A549 (cell line): ENCODE measurements around the gene CORO2B. TPM values are rescaled to one million over a fixed set of nuclear protein-coding genes. Genes with fewer than 3 reads are reported as not detected.

Source experiments
- ATAC-seq, 2 experiments: fragments of 200-7000 bp in 1 of 2; fragments of >200 bp in 1 of 2; cut with Nextera tagmentation in 1 of 2; cut with Tn5 transposase in 1 of 2; 3 replicates each; pipeline versions ENCODE4 v1.8.0 to v1.9.1; 2018 to 2020; ENCODE audit warnings: mild to moderate bottlenecking in 1 of 2, moderate library complexity in 1 of 2
- CTCF ChIA-PET: fragments of 300-600 bp; sonication (Branson Sonifier 250); formaldehyde crosslinking; extraction: SDS; loops from one replicate; lab custom pipeline; 2021; ENCODE audit warnings: antibody characterized with exemption, inconsistent platforms; lab: Yijun Ruan, JAX
- POLR2A ChIA-PET: fragments of 350-600 bp; formaldehyde crosslinking; extraction: SDS; loops from one replicate; lab custom pipeline; 2021; ENCODE audit warnings: antibody characterized with exemption, inconsistent platforms; lab: Yijun Ruan, JAX
- DNase-seq, 2 experiments: peaks; one replicate each; pipeline versions ENCODE4 v3.0.0 to v3.0.0-alpha.2; 2011 to 2016; ENCODE audit warnings: low read depth in 1 of 2, low spot score in 1 of 2
- FAIRE-seq: peaks from 2 replicates; lab custom pipeline; 2011; peaks lifted over from hg19 to GRCh38; lab: Jason Lieb, UNC
- H3K27ac ChIP-seq, 2 experiments: fragments of >200 bp; sonication (Bioruptor Twin); formaldehyde crosslinking; 3 replicates each; pipeline ENCODE4 v1.5.1; 2016 to 2017
- H3K4me1 ChIP-seq: fragments of >200 bp; sonication (Bioruptor Twin); formaldehyde crosslinking; 3 replicates; pipeline ENCODE4 v1.6.1; 2016
- H3K4me2 ChIP-seq: fragments of >200 bp; sonication (Bioruptor Twin); formaldehyde crosslinking; 3 replicates; pipeline ENCODE4 v1.6.1; 2016
- H3K4me3 ChIP-seq: fragments of >200 bp; sonication (Bioruptor Twin); formaldehyde crosslinking; 3 replicates; pipeline ENCODE4 v1.5.1; 2016
- H3K9me3 ChIP-seq: fragments of >200 bp; sonication (Bioruptor Twin); formaldehyde crosslinking; 3 replicates; pipeline ENCODE4 v1.6.1; 2016
- ATOH8 ChIP-seq: fragments of 250-450 bp; sonication (Bioruptor Pico); IDR thresholded peaks from 2 replicates; pipeline ENCODE4 v1.5.0; 2020; ENCODE audit warnings: low read depth, mild to moderate bottlenecking, moderate library complexity
- BHLHE40 ChIP-seq: IDR thresholded peaks from 2 replicates; pipeline ENCODE4 v1.6.1; 2012; ENCODE audit warnings: low read depth, low read length, inconsistent platforms
- CBX2 ChIP-seq: fragments of 200-600 bp; sonication (generic); IDR thresholded peaks from 2 replicates; pipeline ENCODE4 v1.6.1; 2016; ENCODE audit warnings: low read depth, mild to moderate bottlenecking, borderline replicate concordance
- CHD4 ChIP-seq: fragments of 200-600 bp; sonication (generic); IDR thresholded peaks from 2 replicates; pipeline ENCODE4 v1.6.1; 2016; ENCODE audit warnings: antibody characterized with exemption, mild to moderate bottlenecking, borderline replicate concordance
- E2F6 ChIP-seq: IDR thresholded peaks from 2 replicates; pipeline ENCODE4 v1.6.1; 2012; ENCODE audit warnings: low read depth, borderline replicate concordance
- EHF ChIP-seq: fragments of 250-450 bp; sonication (Bioruptor Pico); IDR thresholded peaks from 2 replicates; pipeline ENCODE4 v1.5.0; 2020; ENCODE audit warnings: mild to moderate bottlenecking
- EHMT2 ChIP-seq: fragments of 200-600 bp; sonication (generic); IDR thresholded peaks from 2 replicates; pipeline ENCODE4 v1.6.1; 2016; ENCODE audit warnings: antibody characterized with exemption, low read depth, mild to moderate bottlenecking, moderate library complexity
- ESRRA ChIP-seq: fragments of 150-350 bp; IDR thresholded peaks from 2 replicates; pipeline ENCODE4 v1.6.1; 2014; ENCODE audit warnings: mild to moderate bottlenecking, low read length, borderline replicate concordance
- FOSL2 ChIP-seq, 2 experiments: fragments of 450-650 bp in 1 of 2; fragments of >200 bp in 1 of 2; sonication (Bioruptor Twin) in 1 of 2; formaldehyde crosslinking; IDR thresholded peaks; 2 replicates each; pipeline versions ENCODE4 v1.5.0 to v1.6.1; 2016 to 2020; ENCODE audit warnings: mild to moderate bottlenecking in 1 of 2, moderate library complexity in 1 of 2
- FOXS1 ChIP-seq: fragments of 250-450 bp; sonication (Bioruptor Pico); IDR thresholded peaks from 2 replicates; pipeline ENCODE4 v1.5.0; 2020; ENCODE audit warnings: mild to moderate bottlenecking, moderate library complexity
- HEYL ChIP-seq: fragments of 250-450 bp; sonication (Bioruptor Pico); IDR thresholded peaks from 2 replicates; pipeline ENCODE4 v1.8.0; 2021; ENCODE audit warnings: mild to moderate bottlenecking, moderate library complexity
- JUN ChIP-seq, 2 experiments: fragments of >200 bp; sonication (Bioruptor Twin); formaldehyde crosslinking; IDR thresholded peaks; 2 replicates in 1 of 2; 3 replicates in 1 of 2; pipeline ENCODE4 v1.6.1; 2016 to 2017
- JUNB ChIP-seq: fragments of >200 bp; sonication (Bioruptor Twin); formaldehyde crosslinking; IDR thresholded peaks from 2 replicates; pipeline ENCODE4 v1.6.1; 2016
- MAX ChIP-seq: IDR thresholded peaks from 2 replicates; pipeline ENCODE4 v1.6.1; 2012
- MAZ ChIP-seq: fragments of 150-350 bp; IDR thresholded peaks from 2 replicates; pipeline ENCODE4 v1.6.1; 2014; ENCODE audit warnings: antibody characterized with exemption, low read depth, low read length, borderline replicate concordance
- NPAS2 ChIP-seq: fragments of 250-450 bp; sonication (Bioruptor Pico); IDR thresholded peaks from 2 replicates; pipeline ENCODE4 v1.8.0; 2022; ENCODE audit warnings: mild to moderate bottlenecking, moderate library complexity, borderline replicate concordance
- NR3C1 ChIP-seq: fragments of >200 bp; sonication (Bioruptor Twin); formaldehyde crosslinking; IDR thresholded peaks from 3 replicates; pipeline ENCODE4 v1.6.1; 2017
- POLR2AphosphoS2 ChIP-seq: conservative IDR thresholded peaks from 2 replicates; pipeline ENCODE4 v1.6.1; 2012; ENCODE audit warnings: low read length, improper control_type of control experiment, inconsistent platforms
- RAD21 ChIP-seq, 2 experiments: fragments of >200 bp in 1 of 2; sonication (Bioruptor Twin) in 1 of 2; formaldehyde crosslinking in 1 of 2; IDR thresholded peaks in 1 of 2; conservative IDR thresholded peaks in 1 of 2; 2 replicates in 1 of 2; 3 replicates in 1 of 2; pipeline ENCODE4 v1.6.1; 2012 to 2018; ENCODE audit warnings: inconsistent platforms in 1 of 2
- REST ChIP-seq: fragments of 200-600 bp; sonication (generic); IDR thresholded peaks from 2 replicates; pipeline ENCODE4 v1.6.1; 2016; ENCODE audit warnings: antibody characterized with exemption, mild to moderate bottlenecking, moderate library complexity
- RFX5 ChIP-seq: fragments of 450-650 bp; IDR thresholded peaks from 2 replicates; pipeline ENCODE4 v1.7.1; 2014; ENCODE audit warnings: antibody characterized with exemption, mild to moderate bottlenecking, moderate library complexity
- SMC3 ChIP-seq: fragments of >200 bp; sonication (Bioruptor Twin); formaldehyde crosslinking; IDR thresholded peaks from 3 replicates; pipeline ENCODE4 v1.6.1; 2018; ENCODE audit warnings: inconsistent platforms
- SREBF2 ChIP-seq: fragments of 450-650 bp; IDR thresholded peaks from 2 replicates; pipeline ENCODE4 v1.6.1; 2014; ENCODE audit warnings: mild to moderate bottlenecking, moderate library complexity
- ZSCAN20 ChIP-seq: fragments of 250-450 bp; sonication (Bioruptor Pico); IDR thresholded peaks from 2 replicates; pipeline ENCODE4 v1.8.0; 2022; ENCODE audit warnings: mild to moderate bottlenecking, moderate library complexity
- WGBS: methylation state at CpG from one replicate; pipeline ENCODE4 v1.1.6; 2017; ENCODE audit errors: missing lambda C conversion rate; 5-methylcytosine and 5-hydroxymethylcytosine counted together
- polyA plus RNA-seq, 4 experiments: library from polyadenylated mRNA; depleted of rRNA in 3 of 4; stranded (reverse); fragments of >200 nt; fragmentation: RNase III in 1 of 4; extraction: RNeasy Plus Mini Kit Qiagen cat#74134 plus additional on column Dnase treatment in 1 of 4; gene quantifications; 2 replicates in 3 of 4; 3 replicates in 1 of 4; pipeline ENCODE4 v1.2.3, GENCODE V29; 2011 to 2017

CORO2B gene
- polyA plus RNA-seq, 2 of the 4 experiments (the other 2 are of a cell fraction), result 2.0 to 2.3 TPM

- TF ChIP-seq REST (no peak), BHLHE40 (no peak), EHF (CRISPR knock-in tag) (no peak), SMC3 (no peak), FOSL2 (IDR thresholded peaks at IDR 0.05) (no peak), FOSL2 (CRISPR knock-in tag; IDR thresholded peaks at IDR 0.05) (no peak), CBX2 (no peak), RAD21 (conservative IDR thresholded peaks at IDR 0.05 in 1 of 2, IDR thresholded peaks at IDR 0.05 in 1 of 2) (no peak), FOXS1 (CRISPR knock-in tag) (no peak), JUN (IDR thresholded peaks at IDR 0.05) (no peak), SREBF2 (no peak), ATOH8 (no peak), MAX (no peak)
Measured at GRCh38 chr15:68634531-68634930, 55.7 kb downstream of the CORO2B start (continued).

- Histone ChIP-seq H3K4me3 (no peak overlapping the region), H3K4me1 (no peaks in the 10 kb centered on the region), H3K4me2 (no peak overlapping the region), H3K27ac (no peak overlapping the region), H3K9me3 (no peaks in the 10 kb centered on the region)
- DNase-seq (no peak), FAIRE-seq (no peak), ATAC-seq (no peak)
- WGBS, result 85% methylated on average over 2 of the region's 2 CpGs
- ChIA-PET CTCF (interaction anchor here (1.1 to 7.6 kb wide), 8 partner anchors 10 to 85 kb away, joined by 3 to 66 read pairs (median 9); no protein-coding TSS in a partner anchor), POLR2A (no interaction called here)
- TF ChIP-seq JUNB (no peak), ZSCAN20 (CRISPR knock-in tag) (no peak), POLR2AphosphoS2 (no peak)
Measured at GRCh38 chr15:68635141-68635540, 56.3 kb downstream of the CORO2B start.

- ChIA-PET POLR2A (no interaction called here), CTCF (interaction anchor here (0.9 to 7.6 kb wide), 12 partner anchors 9 to 383 kb away, joined by 3 to 66 read pairs (median 4); no protein-coding TSS in a partner anchor)
- H3K27ac ChIP-seq, result no peak overlapping the region
- 80% methylated on average over 5 of the region's 5 CpGs for WGBS
- no peaks in the 10 kb centered on the region for H3K9me3 ChIP-seq
- TF ChIP-seq HEYL (CRISPR knock-in tag), result no peak
- no peak for TF ChIP-seq MAX
- no peak for TF ChIP-seq EHMT2
- TF ChIP-seq E2F6, result no peak
- no peak for TF ChIP-seq NR3C1
- TF ChIP-seq RFX5, result no peak
- TF ChIP-seq EHF (CRISPR knock-in tag), result no peak
- TF ChIP-seq CHD4, result no peak
- TF ChIP-seq ESRRA, result no peak
- no peak for TF ChIP-seq NPAS2 (CRISPR knock-in tag)
- no peak for TF ChIP-seq MAZ
- no peak for FAIRE-seq
- 0 out of 3 replicates have a peak, but pooled peaks cover 6% of the 10 kb centered on the region for H3K4me1 ChIP-seq
- ATAC-seq, result no peak
- no peak for DNase-seq
- H3K4me3 ChIP-seq, result no peak overlapping the region
- no peak overlapping the region for H3K4me2 ChIP-seq
Measured at GRCh38 chr15:68636256-68636655, 57.5 kb downstream of the CORO2B start.
